PC-3 (cell line): Measurements from ENCODE around the gene SLC27A5. TPM values are rescaled to one million over a fixed set of nuclear protein-coding genes. Genes with fewer than 3 reads are reported as not detected.
"Not testable (repeated sequence)": the region's sequence is repeated elsewhere in the genome, so short reads cannot be mapped to it uniquely, and the experiment has no call there.

Source experiments
- ATAC-seq: fragments of 200-7000 bp; cut with Tn5 transposase; 2 replicates; pipeline ENCODE4 v1.9.1; 2020; ENCODE audit warnings: mild to moderate bottlenecking, moderate library complexity
- BruUV-seq: library from RNA; stranded (reverse); fragments of 400-500 nt; replicated peaks from 2 replicates; lab custom pipeline; 2021; lab: Mats Ljungman, UMichigan
- CTCF ChIA-PET: fragments of 300-600 bp; sonication (Branson Sonifier 250); formaldehyde crosslinking; loops from one replicate; lab custom pipeline; 2022; ENCODE audit warnings: antibody characterized with exemption; lab: Charles Lee
- POLR2A ChIA-PET: fragments of 300-600 bp; sonication (Branson Sonifier 250); formaldehyde crosslinking; loops from one replicate; lab custom pipeline; 2022; ENCODE audit warnings: antibody characterized with exemption; ENCODE audit not compliant: unreplicated experiment; lab: Charles Lee
- DNase-seq: peaks from one replicate; pipeline ENCODE4 v3.0.0-alpha.2; 2015
- H2AFZ ChIP-seq: fragments of 300-600 bp; sonication (generic); 2 replicates; pipeline ENCODE4 v1.6.0; 2016; ENCODE audit warnings: antibody characterized with exemption, low read length
- H3F3A ChIP-seq: fragments of 300-600 bp; sonication (generic); one replicate; pipeline ENCODE4 v1.6.0; 2017; ENCODE audit warnings: antibody characterized with exemption, low read length, control low read depth, mild to moderate bottlenecking; ENCODE audit not compliant: unreplicated experiment
- H3K27ac ChIP-seq: fragments of 300-600 bp; sonication (generic); 2 replicates; pipeline ENCODE4 v1.5.1; 2016; ENCODE audit warnings: mild to moderate bottlenecking, low read length
- H3K27me3 ChIP-seq: fragments of 300-600 bp; sonication (generic); 2 replicates; pipeline ENCODE4 v1.6.1; 2016; ENCODE audit warnings: low read length, mixed read lengths
- H3K36me3 ChIP-seq: fragments of 300-600 bp; sonication (generic); 2 replicates; pipeline ENCODE4 v1.6.1; 2016; ENCODE audit warnings: low read depth, mixed run types, low read length, mixed read lengths
- H3K4me1 ChIP-seq: fragments of 300-600 bp; sonication (generic); 2 replicates; pipeline ENCODE4 v1.5.1; 2016; ENCODE audit warnings: low read length; ENCODE audit not compliant: insufficient read depth
- H3K4me2 ChIP-seq: fragments of 300-600 bp; sonication (generic); 2 replicates; pipeline ENCODE4 v1.6.0; 2016; ENCODE audit warnings: low read length
- H3K4me3 ChIP-seq: fragments of 300-600 bp; sonication (generic); 2 replicates; pipeline ENCODE4 v1.5.1; 2016; ENCODE audit warnings: mild to moderate bottlenecking, low read length, mixed read lengths
- H3K79me2 ChIP-seq: fragments of 300-600 bp; sonication (generic); 2 replicates; pipeline ENCODE4 v1.6.1; 2017; ENCODE audit warnings: low read length, mixed read lengths
- H3K9ac ChIP-seq: fragments of 300-600 bp; sonication (generic); 2 replicates; pipeline ENCODE4 v1.6.0; 2016; ENCODE audit warnings: mild to moderate bottlenecking, low read length
- H3K9me2 ChIP-seq: fragments of 300-600 bp; sonication (generic); replicated peaks from 2 replicates; pipeline ENCODE4 v1.6.1; 2016; ENCODE audit warnings: mixed run types, low read length, mixed read lengths
- H3K9me3 ChIP-seq: fragments of 300-600 bp; sonication (generic); 2 replicates; pipeline ENCODE4 v1.6.1; 2016; ENCODE audit warnings: low read length, mixed read lengths
- H4K20me1 ChIP-seq: fragments of 300-600 bp; sonication (generic); 2 replicates; pipeline ENCODE4 v1.6.1; 2016; ENCODE audit warnings: low read length, mixed read lengths
- EZH2 ChIP-seq: fragments of 300-600 bp; sonication (generic); IDR thresholded peaks from one replicate; pipeline ENCODE4 v1.6.1; 2017; ENCODE audit warnings: antibody characterized with exemption, mild to moderate bottlenecking, low read length; ENCODE audit not compliant: unreplicated experiment
- EZH2phosphoT487 ChIP-seq: fragments of 300-600 bp; sonication (generic); IDR thresholded peaks from 2 replicates; pipeline ENCODE4 v1.6.1; 2018; ENCODE audit warnings: mild to moderate bottlenecking, antibody characterized with exemption, low read length, borderline replicate concordance
- intact Hi-C: fragments of 100-400 bp; cut with micrococcal nuclease; formaldehyde crosslinking; loops from 2 replicates; pipeline ENCODE4 v1.9.0; 2023
- microRNA-seq: library from miRNA; unstranded; fragments of <30 nt; microRNA quantifications from one replicate; pipeline ENCODE4 v1.1.0, GENCODE V29; 2020; ENCODE audit not compliant: unreplicated experiment
- total RNA-seq: library from RNA; depleted of rRNA; stranded (reverse); fragments of >200 nt; gene quantifications from 2 replicates; pipeline ENCODE4 v1.2.3, GENCODE V29; 2014; rRNA removed
- TF ChIP-seq, protein P1 (sequence below): fragments of 300-600 bp; sonication (generic); conservative IDR thresholded peaks from 2 replicates; pipeline ENCODE4 v1.5.1; 2017; ENCODE audit warnings: antibody characterized with exemption, low read depth, mild to moderate bottlenecking, low read length

Gene SLC27A5
- total RNA-seq, 1 experiment from 2014 or later: 56.2 TPM

DNA sequence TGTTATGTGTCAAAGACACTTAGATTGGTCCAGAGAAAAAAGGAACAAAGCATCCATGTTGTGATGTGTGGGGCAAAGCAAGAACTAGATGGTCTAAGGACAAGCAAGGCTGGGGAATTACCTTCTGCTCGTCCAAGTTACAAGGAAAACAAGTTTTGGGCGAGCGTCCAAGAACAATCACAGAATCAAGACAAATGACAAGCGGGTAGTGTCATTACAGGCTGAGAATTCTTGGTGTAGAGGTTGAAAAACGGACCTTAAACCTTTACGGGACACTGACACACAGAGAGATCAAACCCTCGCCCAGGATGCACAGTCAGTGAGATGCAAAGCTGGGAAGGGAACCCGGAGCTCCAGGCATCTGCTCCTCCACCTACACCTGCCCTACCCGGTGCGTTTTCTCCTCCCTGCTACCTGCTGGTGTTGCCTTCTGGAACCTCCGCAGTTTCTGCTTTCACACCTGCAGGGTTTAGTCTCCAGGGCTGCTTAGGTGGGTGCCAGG is 60.9 kb downstream of the SLC27A5 start:
- Histone ChIP-seq H3K9ac (0 out of 2 replicates have a peak overlapping the region, but pooled peaks have one; percentile 73), H3K79me2 (peaks cover 4% of the 10 kb centered on the region; the same call in 1 of the 2 replicates), H3K4me1 (peaks cover 5% of the 10 kb centered on the region), H3K9me3 (peaks cover 25% of the 10 kb centered on the region), H3K4me3 (peak overlapping the region; percentile 74), H2AFZ (peak overlapping the region; percentile 93), H3K9me2 (no peaks in the 10 kb centered on the region), H3K4me2 (peak overlapping the region; percentile 90), H3K36me3 (no peaks in the 10 kb centered on the region), H4K20me1 (no peaks in the 10 kb centered on the region), H3F3A (no peaks in the 10 kb centered on the region), H3K27ac (no peak overlapping the region), H3K27me3 (no peaks in the 10 kb centered on the region)
- ATAC-seq: peak; percentile 52
- peak; percentile 51 for DNase-seq
- no TSS peak for BruUV-seq
- TF ChIP-seq, protein P1, sequence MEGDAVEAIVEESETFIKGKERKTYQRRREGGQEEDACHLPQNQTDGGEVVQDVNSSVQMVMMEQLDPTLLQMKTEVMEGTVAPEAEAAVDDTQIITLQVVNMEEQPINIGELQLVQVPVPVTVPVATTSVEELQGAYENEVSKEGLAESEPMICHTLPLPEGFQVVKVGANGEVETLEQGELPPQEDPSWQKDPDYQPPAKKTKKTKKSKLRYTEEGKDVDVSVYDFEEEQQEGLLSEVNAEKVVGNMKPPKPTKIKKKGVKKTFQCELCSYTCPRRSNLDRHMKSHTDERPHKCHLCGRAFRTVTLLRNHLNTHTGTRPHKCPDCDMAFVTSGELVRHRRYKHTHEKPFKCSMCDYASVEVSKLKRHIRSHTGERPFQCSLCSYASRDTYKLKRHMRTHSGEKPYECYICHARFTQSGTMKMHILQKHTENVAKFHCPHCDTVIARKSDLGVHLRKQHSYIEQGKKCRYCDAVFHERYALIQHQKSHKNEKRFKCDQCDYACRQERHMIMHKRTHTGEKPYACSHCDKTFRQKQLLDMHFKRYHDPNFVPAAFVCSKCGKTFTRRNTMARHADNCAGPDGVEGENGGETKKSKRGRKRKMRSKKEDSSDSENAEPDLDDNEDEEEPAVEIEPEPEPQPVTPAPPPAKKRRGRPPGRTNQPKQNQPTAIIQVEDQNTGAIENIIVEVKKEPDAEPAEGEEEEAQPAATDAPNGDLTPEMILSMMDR: no peak
- TF ChIP-seq EZH2: no peak
- TF ChIP-seq EZH2phosphoT487: no peak
- intact Hi-C loops: loop anchor here (1.0 to 2.0 kb wide), 2 partner anchors 42 to 70 kb away; partner anchors contain the start of gene ZNF837
- ChIA-PET CTCF (interaction anchor here (0.6 to 1.0 kb wide), 2 partner anchors 15 to 68 kb away, joined by 3 read pairs; no protein-coding TSS in a partner anchor), POLR2A (interaction anchor here (0.7 kb wide), 1 partner anchor 32 kb away, joined by 3 read pairs; no protein-coding TSS in a partner anchor)

DNA sequence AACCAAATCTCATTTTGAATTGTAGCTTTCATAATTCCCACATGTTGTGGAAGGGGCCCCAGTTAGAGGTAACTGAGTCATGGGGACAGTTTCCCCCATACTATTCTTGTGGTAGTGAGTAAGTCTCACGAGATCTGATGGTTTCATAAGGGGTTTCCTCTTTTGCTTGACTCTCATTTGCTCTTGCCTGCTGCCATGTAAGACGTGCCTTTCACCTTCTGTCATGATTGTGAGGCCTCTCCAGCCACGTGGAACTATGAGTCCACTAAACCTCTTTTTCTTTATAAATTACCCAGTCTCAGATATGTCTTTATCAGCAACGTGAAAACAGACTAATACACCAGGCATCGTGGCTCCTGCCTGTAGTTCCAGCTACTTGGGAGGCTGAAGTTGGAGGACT is 61.8 kb downstream of the SLC27A5 start:
- DNase-seq, BruUV-seq, H3K27me3 ChIP-seq, H3K9me2 ChIP-seq, H3K79me2 ChIP-seq, H3K4me3 ChIP-seq, CTCF ChIA-PET, H3F3A ChIP-seq, H3K4me1 ChIP-seq, ATAC-seq, H3K9ac ChIP-seq, H3K27ac ChIP-seq, H2AFZ ChIP-seq, H3K36me3 ChIP-seq, H3K4me2 ChIP-seq, H4K20me1 ChIP-seq: not testable (repeated sequence)
- intact Hi-C loops: loop anchor here (2.0 kb wide), 1 partner anchor 69 kb away; the partner anchor contains the start of gene ZNF837
- POLR2A ChIA-PET: interaction anchor here (0.7 kb wide), 1 partner anchor 31 kb away, joined by 3 read pairs; no protein-coding TSS in a partner anchor
- peaks cover 25% of the 10 kb centered on the region for H3K9me3 ChIP-seq

DNA sequence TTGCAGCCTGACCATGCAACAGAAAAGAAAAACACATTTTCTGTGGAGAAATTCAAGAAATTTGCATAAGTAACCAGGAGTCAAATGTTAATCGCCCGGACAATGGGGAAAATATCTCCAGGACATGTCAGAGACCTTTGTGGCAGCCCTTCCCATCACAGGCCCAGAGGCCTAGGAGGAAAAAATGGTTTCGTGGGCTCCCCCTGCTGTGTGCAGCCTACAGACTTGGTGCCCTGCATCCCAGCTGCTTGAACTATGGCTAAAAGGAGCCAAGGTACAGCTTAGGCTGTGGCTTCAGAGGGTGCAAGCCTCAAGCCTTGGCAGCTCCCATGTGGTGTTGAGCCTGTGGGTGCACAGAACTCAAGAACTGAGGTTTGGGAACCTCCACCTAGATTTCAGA is 62.9 kb downstream of the SLC27A5 start:
- H3K9ac ChIP-seq, DNase-seq, ATAC-seq, H3K36me3 ChIP-seq, H3K4me1 ChIP-seq, CTCF ChIA-PET, H3K9me2 ChIP-seq, H3K27ac ChIP-seq, BruUV-seq, POLR2A ChIA-PET, intact Hi-C loops, H4K20me1 ChIP-seq, H2AFZ ChIP-seq, H3K4me3 ChIP-seq, H3K4me2 ChIP-seq, H3F3A ChIP-seq, H3K27me3 ChIP-seq, H3K79me2 ChIP-seq: not testable (repeated sequence)
- H3K9me3 ChIP-seq: peaks cover 25% of the 10 kb centered on the region

Small RNAs within 50 kb of the gene (microRNA-seq; reads per million reads assigned to microRNA genes)
- 1.0 reads per million for gene MIR6807

Other genes with a start within 250 kb of the SLC27A5 start
- gene ZNF8, start 233.0 kb downstream of the SLC27A5 start, total RNA-seq: 7.3 and 7.9 TPM in 2 replicates
- gene ERVK3-1, start 206.6 kb downstream of the SLC27A5 start, total RNA-seq: 104 and 116 TPM in 2 replicates
- 4.0 and 4.3 TPM in 2 replicates for gene ZSCAN22, start 185.0 kb downstream of the SLC27A5 start, total RNA-seq
- 0.92 and 1.9 TPM in 2 replicates for gene A1BG, start 158.5 kb downstream of the SLC27A5 start, total RNA-seq
- gene ZNF497, start 149.2 kb downstream of the SLC27A5 start, total RNA-seq: 2.2 and 4.0 TPM in 2 replicates
- 9.5 and 12.6 TPM in 2 replicates for gene ZNF837, start 131.0 kb downstream of the SLC27A5 start, total RNA-seq
- gene RPS5, start 124.7 kb downstream of the SLC27A5 start, total RNA-seq: 3,515 and 3,776 TPM in 2 replicates
- gene RNF225, start 116.3 kb downstream of the SLC27A5 start, total RNA-seq: 2.2 TPM in 1 of 2 replicates, not detected in the other
- 49.2 and 73.8 TPM in 2 replicates for gene ZNF584, start 103.3 kb downstream of the SLC27A5 start, total RNA-seq
- gene ZNF132, start 71.8 kb downstream of the SLC27A5 start, total RNA-seq: not detected in 2 replicates
- 11.2 and 12.8 TPM in 2 replicates for gene ZNF324B, start 60.4 kb downstream of the SLC27A5 start, total RNA-seq
- gene ZNF324, start 44.9 kb downstream of the SLC27A5 start, total RNA-seq: 14.8 and 15.9 TPM in 2 replicates
- gene ZNF446, start 35.6 kb downstream of the SLC27A5 start, total RNA-seq: 8.9 and 13.4 TPM in 2 replicates
- 14.0 and 19.1 TPM in 2 replicates for gene ZBTB45, start 7.8 kb upstream of the SLC27A5 start, total RNA-seq
- 1,169 and 1,653 TPM in 2 replicates for gene TRIM28, start 32.1 kb upstream of the SLC27A5 start, total RNA-seq
- gene CHMP2A, start 43.1 kb upstream of the SLC27A5 start, total RNA-seq: 220 and 264 TPM in 2 replicates
- 243 and 268 TPM in 2 replicates for gene UBE2M, start 46.6 kb upstream of the SLC27A5 start, total RNA-seq
- 18.0 and 29.3 TPM in 2 replicates for gene MZF1, start 61.3 kb upstream of the SLC27A5 start, total RNA-seq